GM23338 (cell line): ENCODE results near the gene TSPAN33. TPM values are rescaled to one million over a fixed set of nuclear protein-coding genes. Genes with fewer than 3 reads are reported as not detected.

Experiments used
- ATAC-seq: fragments of 200-7000 bp; cut with Tn5 transposase; 3 replicates; pipeline ENCODE4 v1.9.1; 2020
- DNase-seq: peaks from one replicate; pipeline ENCODE4 v3.0.0-alpha.2; 2015; ENCODE audit warnings: low spot score
- H2AFZ ChIP-seq: fragments of 200-600 bp; sonication (generic); 2 replicates; pipeline ENCODE4 v1.8.0; 2016; ENCODE audit warnings: antibody characterized with exemption, mild to moderate bottlenecking, moderate library complexity
- H3F3A ChIP-seq: fragments of 200-600 bp; sonication (generic); replicated peaks from 2 replicates; pipeline ENCODE4 v1.8.0; 2017; ENCODE audit warnings: antibody characterized with exemption, mixed run types, low read depth
- H3K27ac ChIP-seq: fragments of 200-600 bp; sonication (generic); 2 replicates; pipeline ENCODE4 v1.6.1; 2016; ENCODE audit warnings: low read depth
- H3K27me3 ChIP-seq: fragments of 200-600 bp; sonication (generic); 2 replicates; pipeline ENCODE4 v1.8.0; 2016; ENCODE audit warnings: mild to moderate bottlenecking, mixed run types, moderate library complexity; ENCODE audit not compliant: insufficient read depth
- H3K36me3 ChIP-seq: fragments of 200-600 bp; sonication (generic); 2 replicates; pipeline ENCODE4 v1.8.0; 2016; ENCODE audit warnings: mild to moderate bottlenecking; ENCODE audit not compliant: insufficient read depth
- H3K4me1 ChIP-seq: fragments of 200-600 bp; sonication (generic); 2 replicates; pipeline ENCODE4 v1.8.0; 2016; ENCODE audit warnings: mild to moderate bottlenecking, moderate library complexity; ENCODE audit not compliant: insufficient read depth
- H3K4me2 ChIP-seq: fragments of 200-600 bp; sonication (generic); 2 replicates; pipeline ENCODE4 v1.7.1; 2017; ENCODE audit warnings: mixed run types
- H3K4me3 ChIP-seq: fragments of 200-600 bp; sonication (generic); 2 replicates; pipeline ENCODE4 v1.6.1; 2016; ENCODE audit warnings: mixed run types
- H3K79me2 ChIP-seq: fragments of 200-600 bp; sonication (generic); replicated peaks from 2 replicates; pipeline ENCODE4 v1.8.0; 2017; ENCODE audit warnings: mild to moderate bottlenecking; ENCODE audit not compliant: insufficient read depth
- H3K9me2 ChIP-seq: fragments of 200-600 bp; sonication (generic); 2 replicates; pipeline ENCODE4 v1.8.0; 2017; ENCODE audit not compliant: insufficient read depth
- H4K20me1 ChIP-seq: fragments of 200-600 bp; sonication (generic); replicated peaks from 2 replicates; pipeline ENCODE4 v1.8.0; 2017; ENCODE audit warnings: mild to moderate bottlenecking; ENCODE audit not compliant: insufficient read depth
- H3K27ac Mint-ChIP-seq: 2 replicates; pipeline ENCODE4 v1.8.0; 2020; ENCODE audit warnings: inconsistent platforms, mild to moderate bottlenecking, moderate library complexity, mixed read lengths
- H3K27me3 Mint-ChIP-seq: 3 replicates; pipeline ENCODE4 v1.8.0; 2022; ENCODE audit warnings: low read depth, mild to moderate bottlenecking, moderate library complexity, mixed read lengths, inconsistent platforms; ENCODE audit not compliant: insufficient read depth, poor library complexity
- H3K36me3 Mint-ChIP-seq: 3 replicates; pipeline ENCODE4 v1.8.0; 2021; ENCODE audit warnings: low read depth, mild to moderate bottlenecking, inconsistent platforms, moderate library complexity, mixed read lengths
- H3K4me1 Mint-ChIP-seq: 3 replicates; pipeline ENCODE4 v1.8.0; 2020; ENCODE audit warnings: mild to moderate bottlenecking, inconsistent platforms, mixed read lengths
- H3K4me3 Mint-ChIP-seq: 3 replicates; pipeline ENCODE4 v1.8.0; 2021; ENCODE audit warnings: moderate library complexity, mild to moderate bottlenecking, inconsistent platforms, mixed read lengths
- H3K9me3 Mint-ChIP-seq: 3 replicates; pipeline ENCODE4 v1.8.0; 2020; ENCODE audit warnings: moderate library complexity, mild to moderate bottlenecking, inconsistent platforms, mixed read lengths
- CREB1 ChIP-seq: fragments of 250-450 bp; sonication (Bioruptor Pico); IDR thresholded peaks from 2 replicates; pipeline ENCODE4 v1.5.0; 2020; ENCODE audit warnings: low read depth, mild to moderate bottlenecking, moderate library complexity
- POLR2AphosphoS5 ChIP-seq: IDR thresholded peaks from 2 replicates; pipeline ENCODE4 v1.6.1; 2016; ENCODE audit warnings: antibody characterized with exemption, low read depth
- STAT1 ChIP-seq: IDR thresholded peaks from one replicate; pipeline ENCODE4 v1.6.1; 2016; ENCODE audit warnings: antibody characterized with exemption; ENCODE audit not compliant: unreplicated experiment
- ZNF114 ChIP-seq: fragments of 250-450 bp; sonication (Bioruptor Pico); IDR thresholded peaks from 2 replicates; pipeline ENCODE4 v1.5.0; 2020; ENCODE audit warnings: mild to moderate bottlenecking, moderate library complexity
- ZNF331 ChIP-seq: fragments of 250-450 bp; sonication (Bioruptor Pico); IDR thresholded peaks from 2 replicates; pipeline ENCODE4 v1.5.0; 2020; ENCODE audit warnings: low read depth, mild to moderate bottlenecking, moderate library complexity
- polyA plus RNA-seq: library from polyadenylated mRNA; unstranded; fragments of >200 nt; fragmentation: Nextera tagmentation; extraction: Ambion mirVana; gene quantifications from 2 replicates; pipeline ENCODE4 v1.2.1, GENCODE V29; 2016
- total RNA-seq: library from RNA; depleted of rRNA; stranded (reverse); fragments of >200 nt; shearing (Covaris generic); gene quantifications from 2 replicates; pipeline ENCODE4 v1.2.3, GENCODE V29; 2014
- TF ChIP-seq, protein P1 (sequence below): IDR thresholded peaks from one replicate; pipeline ENCODE4 v1.6.1; 2018; ENCODE audit warnings: antibody characterized with exemption; ENCODE audit not compliant: unreplicated experiment

The TSPAN33 gene
- total and polyA plus RNA-seq, 2 experiments from 2014 or later = 17.6 to 51.5 TPM

- peak within 1 kb of the TSS; percentile 99 for H2AFZ ChIP-seq
- H3K27ac ChIP-seq = peak within 1 kb of the TSS; percentile 87; the same call in 1 of the 2 replicates
- no peaks in the 10 kb centered on the region; the same call in 2 of the 3 replicates for H3K9me3 Mint-ChIP-seq
- peaks cover 7% of the 10 kb centered on the region; the same call in 1 of the 2 replicates for H3F3A ChIP-seq
- TF ChIP-seq ZNF114 (no peak), ZNF331 (CRISPR knock-in tag) (no peak), CREB1 (CRISPR knock-in tag) (peak; percentile 66), POLR2AphosphoS5 (peak; percentile 92)
- DNase-seq = peak; percentile 96
- H3K27ac Mint-ChIP-seq = peak within 1 kb of the TSS; percentile 94
- peaks cover 26% of the 10 kb centered on the region for H3K27me3 Mint-ChIP-seq
- peak within 1 kb of the TSS; percentile 98 for H3K4me3 ChIP-seq
- H4K20me1 ChIP-seq = peaks cover 31% of the 10 kb centered on the region
- peak within 1 kb of the TSS; percentile 99 for H3K4me2 ChIP-seq
- no peaks in the 10 kb centered on the region for H3K36me3 ChIP-seq
- peak; percentile 87 for ATAC-seq
- peaks cover 25% of the 10 kb centered on the region for H3K4me1 ChIP-seq
- peaks cover 43% of the 10 kb centered on the region for H3K79me2 ChIP-seq
- no peaks in the 10 kb centered on the region for H3K9me2 ChIP-seq
- peaks cover 28% of the 10 kb centered on the region for H3K27me3 ChIP-seq
- peaks cover 36% of the 10 kb centered on the region for H3K4me1 Mint-ChIP-seq
- peak within 1 kb of the TSS; percentile 100 for H3K4me3 Mint-ChIP-seq
- H3K36me3 Mint-ChIP-seq = peaks cover 15% of the 10 kb centered on the region
These were observed 43.9 kb downstream of the TSPAN33 start, which contains the start of gene SMO for GRCh38 chr7:129188372-129188891. Gene SMO, plus strand, starts transcription at chr7:129188633. Its CDS starts 519 bp downstream, at chr7:129189152.

DNA sequence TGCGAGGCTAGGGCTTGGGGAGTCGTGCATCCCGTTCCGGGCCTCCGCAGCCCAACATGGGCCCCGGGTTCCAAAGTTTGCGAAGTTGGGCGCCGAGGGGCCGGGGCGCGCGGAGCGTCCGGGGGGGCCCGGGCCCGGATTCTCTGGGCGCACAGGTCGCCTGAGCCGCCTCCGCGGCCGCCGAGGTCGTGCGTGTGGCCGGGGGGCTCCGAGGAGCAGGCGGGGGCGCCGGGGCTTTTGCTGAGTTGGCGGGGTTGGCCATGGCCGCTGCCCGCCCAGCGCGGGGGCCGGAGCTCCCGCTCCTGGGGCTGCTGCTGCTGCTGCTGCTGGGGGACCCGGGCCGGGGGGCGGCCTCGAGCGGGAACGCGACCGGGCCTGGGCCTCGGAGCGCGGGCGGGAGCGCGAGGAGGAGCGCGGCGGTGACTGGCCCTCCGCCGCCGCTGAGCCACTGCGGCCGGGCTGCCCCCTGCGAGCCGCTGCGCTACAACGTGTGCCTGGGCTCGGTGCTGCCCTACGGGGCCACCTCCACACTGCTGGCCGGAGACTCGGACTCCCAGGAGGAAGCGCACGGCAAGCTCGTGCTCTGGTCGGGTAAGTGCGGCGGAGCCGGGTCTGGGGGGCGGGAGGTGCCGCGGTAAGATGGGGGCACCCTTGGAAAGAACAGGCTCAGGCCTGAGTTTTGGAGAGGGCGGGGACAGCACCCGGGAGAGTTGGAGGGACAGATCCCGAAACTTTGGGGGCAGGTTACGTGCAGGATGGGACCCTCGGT lies 44.6 kb downstream of the TSPAN33 start:
- ATAC-seq (peak; percentile 36), DNase-seq (peak; percentile 53)
- Mint-ChIP-seq H3K9me3 (no peaks in the 10 kb centered on the region; the same call in 2 of the 3 replicates), H3K27ac (peak overlapping the region; percentile 94), H3K4me3 (peak overlapping the region; percentile 100), H3K4me1 (peaks cover 36% of the 10 kb centered on the region), H3K27me3 (peaks cover 26% of the 10 kb centered on the region), H3K36me3 (peaks cover 16% of the 10 kb centered on the region)
- Histone ChIP-seq H3K27ac (peak overlapping the region; percentile 87; the same call in 1 of the 2 replicates), H3K4me3 (peak overlapping the region; percentile 98), H3K79me2 (peaks cover 47% of the 10 kb centered on the region), H3K4me1 (peaks cover 25% of the 10 kb centered on the region), H3F3A (peaks cover 7% of the 10 kb centered on the region; the same call in 1 of the 2 replicates), H3K36me3 (no peaks in the 10 kb centered on the region), H3K9me2 (no peaks in the 10 kb centered on the region), H3K27me3 (peaks cover 28% of the 10 kb centered on the region), H3K4me2 (peak overlapping the region; percentile 99), H4K20me1 (peaks cover 31% of the 10 kb centered on the region), H2AFZ (peak overlapping the region; percentile 89; the same call in 1 of the 2 replicates)
- TF ChIP-seq POLR2AphosphoS5 = peak; percentile 34; the same call in 1 of the 2 replicates
- TF ChIP-seq STAT1 = no peak

DNA sequence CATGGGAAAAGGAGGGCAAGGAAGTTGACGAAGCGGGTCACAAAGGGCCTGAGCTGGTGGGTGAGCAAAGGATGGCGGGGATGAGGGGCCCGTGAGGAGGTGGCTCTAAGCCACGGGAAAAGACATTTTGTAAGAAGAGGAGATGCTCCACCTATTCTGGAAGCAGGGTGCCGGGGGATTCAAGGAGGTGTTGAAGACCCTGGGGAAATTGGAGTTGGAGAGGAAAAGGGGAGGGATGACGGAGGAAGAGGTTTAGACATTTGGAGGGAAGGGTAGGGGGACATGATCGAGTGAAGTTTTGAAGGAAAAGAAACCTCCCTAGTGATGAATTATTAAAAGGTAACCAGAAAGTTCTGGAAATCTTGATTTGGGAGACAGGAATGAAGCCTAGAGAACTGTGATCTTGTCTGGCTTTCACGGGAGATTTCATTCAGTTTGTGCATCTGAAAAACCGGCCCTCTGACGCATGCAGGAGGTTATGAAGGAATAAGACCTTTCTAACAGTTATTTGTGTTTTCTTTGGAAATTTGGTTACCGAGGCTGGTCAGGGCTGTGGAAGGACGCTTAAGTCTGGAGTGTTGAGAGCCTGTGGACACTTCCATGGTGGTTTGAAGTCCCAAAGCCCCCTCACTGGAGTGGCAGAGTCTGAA lies 45.3 kb downstream of the TSPAN33 start:
- peak overlapping the region; percentile 98 for H3K4me3 ChIP-seq
- H3K4me1 ChIP-seq = peaks cover 25% of the 10 kb centered on the region
- ATAC-seq = no peak; the same call in 2 of the 3 replicates
- TF ChIP-seq ZNF114 = no peak
- TF ChIP-seq, protein P1, sequence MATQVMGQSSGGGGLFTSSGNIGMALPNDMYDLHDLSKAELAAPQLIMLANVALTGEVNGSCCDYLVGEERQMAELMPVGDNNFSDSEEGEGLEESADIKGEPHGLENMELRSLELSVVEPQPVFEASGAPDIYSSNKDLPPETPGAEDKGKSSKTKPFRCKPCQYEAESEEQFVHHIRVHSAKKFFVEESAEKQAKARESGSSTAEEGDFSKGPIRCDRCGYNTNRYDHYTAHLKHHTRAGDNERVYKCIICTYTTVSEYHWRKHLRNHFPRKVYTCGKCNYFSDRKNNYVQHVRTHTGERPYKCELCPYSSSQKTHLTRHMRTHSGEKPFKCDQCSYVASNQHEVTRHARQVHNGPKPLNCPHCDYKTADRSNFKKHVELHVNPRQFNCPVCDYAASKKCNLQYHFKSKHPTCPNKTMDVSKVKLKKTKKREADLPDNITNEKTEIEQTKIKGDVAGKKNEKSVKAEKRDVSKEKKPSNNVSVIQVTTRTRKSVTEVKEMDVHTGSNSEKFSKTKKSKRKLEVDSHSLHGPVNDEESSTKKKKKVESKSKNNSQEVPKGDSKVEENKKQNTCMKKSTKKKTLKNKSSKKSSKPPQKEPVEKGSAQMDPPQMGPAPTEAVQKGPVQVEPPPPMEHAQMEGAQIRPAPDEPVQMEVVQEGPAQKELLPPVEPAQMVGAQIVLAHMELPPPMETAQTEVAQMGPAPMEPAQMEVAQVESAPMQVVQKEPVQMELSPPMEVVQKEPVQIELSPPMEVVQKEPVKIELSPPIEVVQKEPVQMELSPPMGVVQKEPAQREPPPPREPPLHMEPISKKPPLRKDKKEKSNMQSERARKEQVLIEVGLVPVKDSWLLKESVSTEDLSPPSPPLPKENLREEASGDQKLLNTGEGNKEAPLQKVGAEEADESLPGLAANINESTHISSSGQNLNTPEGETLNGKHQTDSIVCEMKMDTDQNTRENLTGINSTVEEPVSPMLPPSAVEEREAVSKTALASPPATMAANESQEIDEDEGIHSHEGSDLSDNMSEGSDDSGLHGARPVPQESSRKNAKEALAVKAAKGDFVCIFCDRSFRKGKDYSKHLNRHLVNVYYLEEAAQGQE = no peak

More for the DNA sequence above, 45.3 kb downstream of the TSPAN33 start:
- H3K79me2 ChIP-seq = peaks cover 54% of the 10 kb centered on the region
- peaks cover 23% of the 10 kb centered on the region for H3K36me3 Mint-ChIP-seq
- H3K27ac ChIP-seq = no peak overlapping the region
- H2AFZ ChIP-seq = peak overlapping the region; percentile 89; the same call in 1 of the 2 replicates
- peaks cover 28% of the 10 kb centered on the region for H3K27me3 ChIP-seq
- H3F3A ChIP-seq = peaks cover 7% of the 10 kb centered on the region; the same call in 1 of the 2 replicates
- H3K4me2 ChIP-seq = peak overlapping the region; percentile 99
- DNase-seq = no peak
- H3K9me3 Mint-ChIP-seq = no peaks in the 10 kb centered on the region; the same call in 2 of the 3 replicates
- H3K4me1 Mint-ChIP-seq = peaks cover 36% of the 10 kb centered on the region
- peaks cover 26% of the 10 kb centered on the region for H3K27me3 Mint-ChIP-seq
- H3K36me3 ChIP-seq = no peaks in the 10 kb centered on the region
- H3K27ac Mint-ChIP-seq = peak overlapping the region; percentile 94
- no peaks in the 10 kb centered on the region for H3K9me2 ChIP-seq
- H4K20me1 ChIP-seq = peaks cover 38% of the 10 kb centered on the region
- peak overlapping the region; percentile 100 for H3K4me3 Mint-ChIP-seq
